Activated gamma-delta T cell treated with anti-CD3 and anti-CD28 coated beads, Interleukin-2, amount 50 U/mL, for 16 hours (primary cell): ENCODE measurements around the gene TTC9B.
"Not testable (repeated sequence)": the region's sequence is repeated elsewhere in the genome, so short reads cannot be mapped to it uniquely, and the experiment has no call there.

Source experiments
- DNase-seq: peaks from one replicate; pipeline ENCODE4 v3.0.0-alpha.2; 2020; ENCODE audit warnings: low read depth

Gene TTC9B

DNA sequence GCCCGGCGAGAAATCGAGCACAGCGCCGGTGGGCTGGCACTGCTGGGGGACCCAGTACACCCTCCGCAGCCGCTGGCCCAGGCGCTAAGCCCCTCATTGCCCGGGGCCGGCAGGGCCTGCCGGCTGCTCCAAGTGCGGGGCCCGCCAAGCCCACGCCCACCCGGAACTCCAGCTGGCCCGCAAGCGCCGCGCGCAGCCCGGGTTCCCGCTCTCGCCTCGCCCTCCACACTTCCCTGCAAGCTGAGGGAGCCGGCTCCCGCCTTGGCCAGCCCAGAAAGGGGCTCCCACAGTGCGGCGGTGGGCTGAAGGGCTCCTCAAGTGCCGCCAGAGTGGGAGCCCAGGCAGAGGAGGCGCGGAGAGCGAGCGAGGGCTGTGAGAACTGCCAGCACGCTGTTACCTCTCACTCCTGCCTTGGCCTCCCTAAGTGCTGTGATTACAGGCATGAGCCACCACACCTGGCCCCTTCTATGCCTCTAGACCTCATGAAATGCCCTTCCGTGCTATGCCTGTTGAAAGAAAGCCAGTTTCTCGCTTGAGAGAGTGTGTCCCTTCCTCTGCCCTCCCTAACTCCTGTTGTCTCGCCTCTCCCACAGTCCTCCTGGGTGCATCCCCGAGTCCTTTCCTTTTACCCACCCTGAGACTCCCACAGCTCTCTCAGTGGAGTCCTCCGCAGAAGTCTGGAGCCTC, 47.7 kb downstream of the TTC9B start:
- not testable (repeated sequence) for DNase-seq

DNA sequence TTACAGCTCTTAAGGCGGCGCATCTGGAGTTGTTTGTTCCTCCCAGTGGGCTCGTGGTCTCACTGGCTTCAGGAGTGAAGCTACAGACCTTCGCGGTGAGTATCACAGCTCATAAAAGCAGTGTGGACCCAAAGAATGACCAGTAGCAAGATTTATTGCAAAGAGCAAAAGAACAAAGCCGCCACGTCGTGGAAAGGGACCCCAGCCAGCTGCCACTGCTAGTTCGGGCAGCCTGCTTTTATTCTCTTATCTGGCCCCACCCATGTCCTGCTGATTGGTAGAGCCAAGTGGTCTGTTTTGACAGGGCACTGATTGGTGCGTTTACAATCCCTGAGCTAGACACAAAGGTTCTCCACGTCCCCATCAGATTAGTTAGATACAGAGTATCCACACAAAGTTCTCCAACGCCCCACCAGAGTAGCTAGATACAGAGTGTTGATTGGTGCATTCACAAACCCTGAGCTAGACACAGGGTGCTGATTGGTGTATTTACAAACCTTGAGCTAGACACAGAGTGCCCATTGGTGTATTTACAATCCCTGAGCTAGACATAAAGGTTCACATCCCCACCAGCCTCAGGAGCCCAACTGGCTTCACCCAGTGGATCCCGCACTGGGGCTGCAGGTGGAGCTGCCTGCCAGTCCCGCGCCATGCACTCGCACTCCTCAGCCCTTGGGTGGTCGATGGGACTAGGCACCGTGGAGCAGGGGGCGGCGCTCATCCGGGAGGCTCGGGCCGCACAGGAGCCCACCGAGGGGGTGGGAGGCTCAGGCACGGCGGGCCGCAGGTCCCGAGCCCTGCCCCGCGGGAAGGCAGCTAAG, 48.5 kb downstream of the TTC9B start:
- DNase-seq: not testable (repeated sequence)
